Measurements from ENCODE around the gene YTHDF2.

DNA sequence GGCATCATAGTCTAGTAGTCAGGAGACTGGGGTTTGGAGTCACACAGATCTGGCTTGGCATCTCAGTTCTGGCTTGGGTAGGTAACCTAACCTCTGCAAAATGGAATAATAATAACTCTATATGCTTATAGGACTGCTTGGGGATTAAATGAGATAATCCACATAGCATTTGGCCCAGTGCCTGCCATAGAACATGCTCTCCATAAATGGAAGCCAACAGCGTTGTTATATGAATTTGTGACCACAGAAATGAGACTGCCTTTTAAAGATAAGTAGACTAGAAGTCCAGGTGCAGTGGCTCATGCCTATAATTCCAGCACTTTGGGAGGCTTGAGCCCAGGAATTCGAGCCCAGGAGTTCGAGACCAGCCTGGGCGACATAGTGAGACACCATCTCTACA, 71.2 kb downstream of the YTHDF2 start:
- TF ChIP-seq, protein P1, sequence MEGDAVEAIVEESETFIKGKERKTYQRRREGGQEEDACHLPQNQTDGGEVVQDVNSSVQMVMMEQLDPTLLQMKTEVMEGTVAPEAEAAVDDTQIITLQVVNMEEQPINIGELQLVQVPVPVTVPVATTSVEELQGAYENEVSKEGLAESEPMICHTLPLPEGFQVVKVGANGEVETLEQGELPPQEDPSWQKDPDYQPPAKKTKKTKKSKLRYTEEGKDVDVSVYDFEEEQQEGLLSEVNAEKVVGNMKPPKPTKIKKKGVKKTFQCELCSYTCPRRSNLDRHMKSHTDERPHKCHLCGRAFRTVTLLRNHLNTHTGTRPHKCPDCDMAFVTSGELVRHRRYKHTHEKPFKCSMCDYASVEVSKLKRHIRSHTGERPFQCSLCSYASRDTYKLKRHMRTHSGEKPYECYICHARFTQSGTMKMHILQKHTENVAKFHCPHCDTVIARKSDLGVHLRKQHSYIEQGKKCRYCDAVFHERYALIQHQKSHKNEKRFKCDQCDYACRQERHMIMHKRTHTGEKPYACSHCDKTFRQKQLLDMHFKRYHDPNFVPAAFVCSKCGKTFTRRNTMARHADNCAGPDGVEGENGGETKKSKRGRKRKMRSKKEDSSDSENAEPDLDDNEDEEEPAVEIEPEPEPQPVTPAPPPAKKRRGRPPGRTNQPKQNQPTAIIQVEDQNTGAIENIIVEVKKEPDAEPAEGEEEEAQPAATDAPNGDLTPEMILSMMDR (IDR thresholded peaks at IDR 0.05), result no peak
- TF ChIP-seq POLR2AphosphoS5 (IDR thresholded peaks at IDR 0.05) (no peak), POLR2A (IDR thresholded peaks at IDR 0.05) (no peak)

All from prostate gland (tissue), 2 donors.